Glutamatergic neuron (in vitro differentiated cells): ENCODE results near the gene THBS2. TPM values are rescaled to one million over a fixed set of nuclear protein-coding genes. Genes with fewer than 3 reads are reported as not detected.

ENCODE experiments used
- DNase-seq: peaks from one replicate; pipeline ENCODE4 v3.0.0; 2022
- H3K27ac Mint-ChIP-seq: one replicate; pipeline ENCODE4 v1.8.0; 2020; ENCODE audit warnings: mild to moderate bottlenecking, mixed read lengths, inconsistent platforms; ENCODE audit not compliant: unreplicated experiment
- H3K27me3 Mint-ChIP-seq: one replicate; pipeline ENCODE4 v1.8.0; 2020; ENCODE audit warnings: mild to moderate bottlenecking, moderate library complexity, mixed read lengths, inconsistent platforms; ENCODE audit not compliant: unreplicated experiment
- H3K36me3 Mint-ChIP-seq: one replicate; pipeline ENCODE4 v1.8.0; 2020; ENCODE audit warnings: mild to moderate bottlenecking, mixed read lengths, inconsistent platforms; ENCODE audit not compliant: unreplicated experiment
- H3K4me1 Mint-ChIP-seq: one replicate; pipeline ENCODE4 v1.8.0; 2020; ENCODE audit warnings: mild to moderate bottlenecking, low read depth, mixed read lengths, inconsistent platforms; ENCODE audit not compliant: unreplicated experiment
- H3K4me3 Mint-ChIP-seq: one replicate; pipeline ENCODE4 v1.8.0; 2020; ENCODE audit warnings: mild to moderate bottlenecking, mixed read lengths, inconsistent platforms; ENCODE audit not compliant: unreplicated experiment
- H3K9me3 Mint-ChIP-seq: one replicate; pipeline ENCODE4 v1.8.0; 2020; ENCODE audit warnings: mild to moderate bottlenecking, moderate library complexity, mixed read lengths, inconsistent platforms; ENCODE audit not compliant: unreplicated experiment
- total RNA-seq: library from RNA; stranded (reverse); fragmentation: NEBNext Ultra II Directional; extraction: Animal tissue kit (Norgen Biotek cat#: 25700); gene quantifications from one replicate; pipeline ENCODE4 v1.2.1, GENCODE V29; 2021; ENCODE audit not compliant: unreplicated experiment
- TF ChIP-seq, protein P1 (sequence below): fragments of 200-600 bp; sonication (generic); IDR thresholded peaks from one replicate; pipeline ENCODE4 v1.5.0; 2021; ENCODE audit not compliant: partially characterized antibody, unreplicated experiment

THBS2 gene
- total RNA-seq, 1 donor from 2014 or later = 3.1 TPM

GRCh38 chr6:169291148-169291547 is 37.5 kb upstream of the THBS2 start:
- TF ChIP-seq, protein P1, sequence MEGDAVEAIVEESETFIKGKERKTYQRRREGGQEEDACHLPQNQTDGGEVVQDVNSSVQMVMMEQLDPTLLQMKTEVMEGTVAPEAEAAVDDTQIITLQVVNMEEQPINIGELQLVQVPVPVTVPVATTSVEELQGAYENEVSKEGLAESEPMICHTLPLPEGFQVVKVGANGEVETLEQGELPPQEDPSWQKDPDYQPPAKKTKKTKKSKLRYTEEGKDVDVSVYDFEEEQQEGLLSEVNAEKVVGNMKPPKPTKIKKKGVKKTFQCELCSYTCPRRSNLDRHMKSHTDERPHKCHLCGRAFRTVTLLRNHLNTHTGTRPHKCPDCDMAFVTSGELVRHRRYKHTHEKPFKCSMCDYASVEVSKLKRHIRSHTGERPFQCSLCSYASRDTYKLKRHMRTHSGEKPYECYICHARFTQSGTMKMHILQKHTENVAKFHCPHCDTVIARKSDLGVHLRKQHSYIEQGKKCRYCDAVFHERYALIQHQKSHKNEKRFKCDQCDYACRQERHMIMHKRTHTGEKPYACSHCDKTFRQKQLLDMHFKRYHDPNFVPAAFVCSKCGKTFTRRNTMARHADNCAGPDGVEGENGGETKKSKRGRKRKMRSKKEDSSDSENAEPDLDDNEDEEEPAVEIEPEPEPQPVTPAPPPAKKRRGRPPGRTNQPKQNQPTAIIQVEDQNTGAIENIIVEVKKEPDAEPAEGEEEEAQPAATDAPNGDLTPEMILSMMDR = no peak
- H3K4me3 Mint-ChIP-seq = no peak overlapping the region
- H3K27me3 Mint-ChIP-seq = peaks cover 5% of the 10 kb centered on the region
- DNase-seq = no peak
- no peak overlapping the region for H3K27ac Mint-ChIP-seq
- H3K4me1 Mint-ChIP-seq = no peaks in the 10 kb centered on the region
- H3K36me3 Mint-ChIP-seq = no peaks in the 10 kb centered on the region
- H3K9me3 Mint-ChIP-seq = no peaks in the 10 kb centered on the region

GRCh38 chr6:169289619-169290339 is 36.1 kb upstream of the THBS2 start:
- H3K4me1 Mint-ChIP-seq = no peaks in the 10 kb centered on the region
- H3K27ac Mint-ChIP-seq = no peak overlapping the region
- no peak overlapping the region for H3K4me3 Mint-ChIP-seq
- TF ChIP-seq, protein P1 = no peak
- H3K27me3 Mint-ChIP-seq = peaks cover 5% of the 10 kb centered on the region
- no peak for DNase-seq
- H3K36me3 Mint-ChIP-seq = no peaks in the 10 kb centered on the region
- no peaks in the 10 kb centered on the region for H3K9me3 Mint-ChIP-seq

GRCh38 chr6:169289257-169289618 is 35.6 kb upstream of the THBS2 start:
- H3K27ac Mint-ChIP-seq = no peak overlapping the region
- DNase-seq = no peak
- no peaks in the 10 kb centered on the region for H3K9me3 Mint-ChIP-seq

DNA sequence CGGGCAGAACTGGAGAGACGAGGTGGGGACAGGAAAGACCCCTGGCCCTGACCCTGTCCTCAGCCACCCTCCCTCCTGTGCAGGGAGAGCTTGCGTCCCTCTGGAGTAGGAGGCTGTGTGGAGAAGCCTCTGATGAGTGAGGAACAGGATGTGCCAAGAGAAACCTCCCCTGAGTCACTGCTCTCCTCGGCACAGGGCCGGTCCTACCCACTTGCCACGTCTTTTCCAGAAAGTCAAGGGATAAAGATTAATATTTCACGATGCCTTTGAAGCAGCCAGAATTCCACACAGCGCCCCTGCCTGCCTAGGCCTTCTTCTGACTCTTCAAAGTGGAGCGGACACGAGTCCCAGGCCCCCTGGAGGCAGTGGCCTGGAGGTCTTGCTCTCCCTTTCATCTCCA is 34.9 kb upstream of the THBS2 start:
- Mint-ChIP-seq H3K4me3 (no peak overlapping the region), H3K9me3 (no peaks in the 10 kb centered on the region), H3K36me3 (no peaks in the 10 kb centered on the region), H3K27ac (no peak overlapping the region), H3K4me1 (no peaks in the 10 kb centered on the region), H3K27me3 (peaks cover 2% of the 10 kb centered on the region)
- TF ChIP-seq, protein P1 = no peak
- no peak for DNase-seq

More at GRCh38 chr6:169289257-169289618, 35.6 kb upstream of the THBS2 start:
- Mint-ChIP-seq H3K4me1 (no peaks in the 10 kb centered on the region), H3K27me3 (peaks cover 3% of the 10 kb centered on the region), H3K4me3 (no peak overlapping the region), H3K36me3 (no peaks in the 10 kb centered on the region)
- TF ChIP-seq, protein P1 = no peak

DNA sequence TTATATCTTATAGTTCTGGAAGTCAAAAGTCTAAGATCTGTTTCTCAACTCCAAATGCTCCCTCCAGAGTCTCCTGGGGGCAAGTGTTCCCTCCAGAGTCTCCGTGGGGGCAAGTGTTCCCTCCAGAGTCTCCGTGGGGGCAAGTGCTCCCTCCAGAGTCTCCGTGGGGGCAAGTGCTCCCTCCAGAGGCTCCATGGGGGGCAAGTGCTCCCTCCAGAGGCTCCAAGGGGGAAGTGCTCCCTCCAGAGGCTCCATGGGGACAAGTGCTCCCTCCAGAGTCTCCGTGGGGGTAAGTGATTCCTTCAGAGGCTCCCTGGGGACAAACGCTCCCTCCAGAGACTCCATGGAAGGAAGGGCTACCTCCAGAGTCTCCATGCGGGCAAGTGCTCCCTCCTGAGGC is 34.0 kb upstream of the THBS2 start:
- H3K9me3 Mint-ChIP-seq = no peaks in the 10 kb centered on the region
- H3K4me1 Mint-ChIP-seq = no peaks in the 10 kb centered on the region
- no peaks in the 10 kb centered on the region for H3K36me3 Mint-ChIP-seq
- DNase-seq = no peak
- TF ChIP-seq, protein P1 = no peak
- no peak overlapping the region for H3K4me3 Mint-ChIP-seq
- H3K27me3 Mint-ChIP-seq = peaks cover 2% of the 10 kb centered on the region
- no peak overlapping the region for H3K27ac Mint-ChIP-seq
